NCI-H345 (cell line): ENCODE results near the gene FRS3.

Experiments used
- DNase-seq: peaks from one replicate; lab custom pipeline; 2025; lab: John Stamatoyannopoulos, UW

Gene FRS3

GRCh38 chr6:41741625-41742490 lies 37.8 kb downstream of the FRS3 start:
- no peak for DNase-seq

GRCh38 chr6:41740366-41741162 lies 39.1 kb downstream of the FRS3 start:
- DNase-seq = no peak

DNA sequence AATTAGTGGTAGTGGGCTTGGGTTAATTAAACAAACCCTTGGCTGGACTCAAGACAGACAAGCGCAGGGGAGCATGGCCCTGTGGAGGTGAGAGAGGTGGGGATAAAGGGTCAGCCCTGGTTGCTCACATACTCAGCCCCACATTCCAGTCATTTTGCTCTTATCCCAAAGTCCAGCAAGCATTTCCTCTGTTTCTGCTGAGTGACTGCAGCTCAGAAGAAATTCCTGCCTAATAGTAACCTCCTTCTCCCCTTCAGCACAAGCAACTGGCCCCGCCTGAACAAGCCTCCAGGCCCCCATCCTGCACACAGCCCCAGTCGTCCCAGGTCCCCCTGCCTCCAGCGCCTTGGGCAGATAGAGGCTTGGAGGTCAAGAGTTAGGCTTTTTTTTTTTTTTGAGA lies 40.7 kb downstream of the FRS3 start:
- no peak for DNase-seq

GRCh38 chr6:41737591-41738130 lies 42.0 kb downstream of the FRS3 start:
- no peak for DNase-seq

- no peak for DNase-seq
These were observed 42.7 kb downstream of the FRS3 start for GRCh38 chr6:41736800-41737555.

DNA sequence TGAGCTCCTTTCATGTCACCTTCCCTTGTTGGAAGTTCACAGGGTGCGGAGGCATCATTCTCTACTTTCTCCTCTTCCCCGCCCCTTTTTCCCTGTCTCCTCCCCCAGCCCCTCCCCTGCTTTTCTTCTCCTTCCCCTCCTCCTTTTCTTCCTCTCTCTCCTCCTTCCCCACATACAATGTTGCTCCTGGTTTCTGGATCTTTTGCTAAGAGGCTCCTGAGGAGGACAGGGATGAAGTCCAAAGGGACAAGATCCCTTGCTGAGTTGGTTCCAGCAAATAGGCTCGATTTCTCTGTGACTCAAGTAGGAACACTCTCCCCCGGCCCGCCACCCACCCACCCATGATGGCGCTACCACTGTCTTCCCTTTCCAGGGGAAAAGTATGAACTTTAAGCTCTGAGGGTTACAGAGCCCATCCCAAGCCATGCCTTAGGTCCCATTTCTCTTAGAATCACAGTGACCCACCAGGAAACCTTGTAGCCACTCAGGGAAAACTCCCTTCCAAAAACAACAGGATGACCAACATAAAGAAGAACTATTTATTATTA lies 43.4 kb downstream of the FRS3 start:
- DNase-seq = no peak

- DNase-seq = peak; percentile 94
These were observed 44.1 kb downstream of the FRS3 start, which contains the start of gene TFEB for GRCh38 chr6:41735427-41736185. Gene TFEB (minus strand): TSS chr6:41735608. CDS start chr6:41691213, 44,395 bp downstream.

DNA sequence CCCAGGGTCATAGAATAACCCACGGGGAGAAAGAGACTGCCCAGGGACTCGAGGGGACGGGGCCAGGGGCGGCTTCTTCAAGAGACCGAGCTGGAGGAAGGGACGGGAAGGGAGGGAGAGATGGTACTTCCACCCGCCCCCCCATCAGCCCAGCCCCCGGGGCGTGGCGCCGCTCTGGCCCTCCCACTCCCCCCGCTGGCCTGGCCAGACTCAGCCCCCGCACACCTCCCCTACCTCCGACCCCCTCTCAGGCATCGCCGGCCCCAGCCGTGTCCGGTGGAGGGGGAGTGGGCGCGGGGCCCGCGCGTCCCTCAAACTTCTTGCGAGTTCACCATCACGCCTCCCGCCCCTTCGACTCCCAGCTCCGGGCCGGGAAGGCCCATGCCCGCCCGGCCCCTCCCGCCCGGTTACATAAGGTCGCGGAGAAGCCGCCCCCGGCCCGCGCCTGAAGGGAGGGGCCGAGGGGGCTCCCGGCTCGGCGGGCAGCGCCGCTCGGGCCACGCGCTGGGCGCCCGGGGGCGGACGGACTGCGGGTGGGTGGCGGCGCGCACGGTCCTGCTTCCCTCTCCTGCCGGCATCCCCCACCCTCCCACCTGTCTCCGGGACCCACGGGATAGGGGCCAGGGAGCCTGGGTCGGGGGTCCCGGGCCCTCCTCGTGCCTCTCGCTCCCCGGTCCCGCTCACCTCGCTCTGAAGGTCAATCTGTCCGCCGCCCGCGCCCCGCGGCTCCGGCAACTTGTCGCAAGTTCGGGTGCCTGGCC lies 44.9 kb downstream of the FRS3 start:
- DNase-seq = peak; percentile 81

- peak; percentile 84 for DNase-seq
These were observed 45.7 kb downstream of the FRS3 start for GRCh38 chr6:41733707-41734665.

DNA sequence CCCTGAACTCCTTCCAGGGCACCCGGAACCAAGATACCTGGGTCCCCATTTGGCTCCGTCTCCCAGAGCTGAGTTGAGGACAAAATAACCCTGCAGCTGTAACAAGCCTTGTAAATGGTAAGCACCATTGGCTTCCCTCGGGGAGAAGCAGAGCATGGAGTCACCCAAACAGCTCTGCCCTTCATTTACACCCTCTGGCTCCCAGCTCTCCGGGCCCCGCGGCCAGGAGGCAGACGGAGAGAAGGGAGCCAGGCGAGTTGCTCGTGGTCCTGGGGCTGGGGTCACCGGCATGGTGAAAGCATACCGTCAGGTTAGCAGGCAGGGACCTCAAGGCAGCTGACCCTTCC lies 46.4 kb downstream of the FRS3 start:
- DNase-seq = no peak

GRCh38 chr6:41732591-41733359 lies 46.9 kb downstream of the FRS3 start:
- no peak for DNase-seq

GRCh38 chr6:41732149-41732548 lies 47.6 kb downstream of the FRS3 start:
- no peak for DNase-seq

GRCh38 chr6:41731561-41732086 lies 48.1 kb downstream of the FRS3 start:
- no peak for DNase-seq

GRCh38 chr6:41730531-41731436 lies 48.9 kb downstream of the FRS3 start:
- no peak for DNase-seq

- DNase-seq = no peak
These were observed 50.1 kb downstream of the FRS3 start for GRCh38 chr6:41729624-41730023.

- DNase-seq = no peak
These were observed 50.7 kb downstream of the FRS3 start for GRCh38 chr6:41728954-41729353.
